GM15510 (cell line): ENCODE results near the gene STMP1.

Experiments
- POLR2A ChIP-seq: IDR thresholded peaks from 3 replicates; pipeline ENCODE4 v1.6.1; 2011; ENCODE audit warnings: borderline replicate concordance; ENCODE audit not compliant: insufficient read length; ENCODE audit errors: extremely low read depth

The STMP1 gene

DNA sequence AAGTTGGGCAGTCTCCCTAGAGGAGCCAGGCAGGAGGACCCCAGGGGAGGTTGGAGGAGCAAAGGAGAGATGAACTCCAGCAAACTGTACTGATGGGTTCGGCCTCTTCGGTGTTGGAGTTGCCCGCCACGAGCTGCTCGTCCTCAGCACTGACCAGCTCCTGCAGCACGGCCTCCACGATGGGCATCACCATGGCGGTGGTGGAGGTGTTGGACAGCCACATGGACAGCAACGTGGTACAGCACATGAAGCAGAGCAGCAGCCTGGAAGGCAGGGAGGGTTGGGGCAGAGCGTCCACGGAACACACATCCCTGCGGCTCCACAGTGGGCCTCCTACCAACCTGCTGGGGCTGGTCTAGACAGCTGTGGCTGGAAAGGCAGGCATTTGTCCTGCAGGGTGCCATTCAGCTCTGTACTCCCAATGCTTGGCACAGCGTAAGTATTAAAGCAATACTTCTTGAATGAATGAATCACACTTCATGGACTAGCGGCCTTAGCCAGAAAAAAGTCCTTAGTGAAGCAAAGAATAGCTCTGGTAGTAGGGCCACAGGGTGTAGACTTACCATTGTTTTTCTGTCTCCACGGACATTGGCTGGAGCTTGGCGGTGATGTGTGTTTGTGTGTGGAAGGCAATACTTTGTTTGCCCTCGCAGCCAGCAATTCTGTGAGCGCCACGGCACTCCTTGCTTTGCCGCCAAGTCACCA lies 43.9 kb downstream of the STMP1 start:
- TF ChIP-seq POLR2A = no peak

DNA sequence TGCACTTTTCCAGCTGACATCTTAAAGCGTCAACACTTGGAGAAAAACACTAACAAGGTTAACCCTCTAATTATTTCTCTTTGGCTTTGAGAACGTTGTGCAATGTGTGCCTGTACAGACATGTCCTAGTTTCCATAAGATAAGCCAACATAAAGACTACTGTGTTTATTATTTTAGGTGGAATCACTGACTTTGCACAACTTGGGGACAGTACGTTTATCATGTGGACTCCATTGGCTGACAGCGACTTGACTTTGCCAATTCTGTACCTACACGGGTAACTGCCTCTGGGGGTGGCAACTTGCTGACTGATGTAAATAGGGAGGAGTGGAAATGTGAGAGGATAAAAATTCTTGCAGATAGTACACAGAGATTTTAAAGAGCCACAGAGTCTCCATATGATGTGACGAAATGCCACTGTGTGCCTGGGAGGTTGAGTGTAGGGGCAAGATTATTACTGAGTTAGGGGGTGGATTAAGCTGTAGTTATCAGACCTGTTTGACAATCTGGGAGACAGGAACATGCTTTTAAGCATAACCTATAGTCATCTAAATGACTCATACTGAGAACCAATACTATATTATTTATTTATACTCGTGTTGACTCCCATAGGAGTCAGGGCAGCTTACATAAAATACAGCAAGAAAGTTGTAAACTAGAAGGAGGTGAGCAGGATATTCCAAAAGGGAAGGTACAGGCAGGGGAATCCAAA lies 44.7 kb downstream of the STMP1 start:
- no peak for TF ChIP-seq POLR2A

DNA sequence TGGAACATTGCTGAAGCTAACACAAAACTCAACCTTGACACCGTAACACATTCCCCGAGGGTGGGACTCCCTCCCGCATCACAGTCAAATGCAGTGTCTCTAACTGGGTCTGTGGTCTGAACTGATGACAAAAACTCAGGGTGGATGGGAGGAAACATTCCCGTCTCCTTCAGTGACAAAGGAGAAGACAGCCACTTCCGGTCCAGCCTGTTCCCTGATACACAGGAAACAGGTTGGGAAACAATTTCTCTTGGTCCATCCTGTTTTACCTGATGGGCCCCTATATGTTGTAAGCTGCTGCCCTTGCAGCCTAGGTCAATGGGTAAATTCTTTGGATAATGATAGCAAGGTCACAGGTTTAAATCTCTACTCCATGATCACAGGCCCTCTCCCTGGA lies 45.3 kb downstream of the STMP1 start:
- TF ChIP-seq POLR2A = no peak

DNA sequence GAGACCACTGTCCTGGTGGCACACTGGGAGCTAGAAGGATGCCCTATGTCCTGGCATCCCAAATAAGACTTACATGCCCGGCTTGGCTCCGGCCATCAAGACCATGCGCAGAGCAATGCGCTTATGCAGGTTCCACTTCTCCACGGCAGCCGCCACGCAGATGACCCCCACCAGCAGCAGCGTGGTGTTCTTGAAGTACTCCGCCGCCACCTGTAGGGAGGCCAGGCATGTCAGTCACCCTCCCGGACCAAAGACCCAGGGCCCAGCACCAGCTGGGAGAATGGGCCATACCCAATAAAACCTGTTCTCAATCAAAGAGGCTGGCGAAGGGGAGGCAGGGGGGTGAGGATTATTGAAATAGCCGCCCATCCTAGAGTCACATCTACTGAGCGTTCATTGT lies 45.7 kb downstream of the STMP1 start:
- TF ChIP-seq POLR2A = no peak

DNA sequence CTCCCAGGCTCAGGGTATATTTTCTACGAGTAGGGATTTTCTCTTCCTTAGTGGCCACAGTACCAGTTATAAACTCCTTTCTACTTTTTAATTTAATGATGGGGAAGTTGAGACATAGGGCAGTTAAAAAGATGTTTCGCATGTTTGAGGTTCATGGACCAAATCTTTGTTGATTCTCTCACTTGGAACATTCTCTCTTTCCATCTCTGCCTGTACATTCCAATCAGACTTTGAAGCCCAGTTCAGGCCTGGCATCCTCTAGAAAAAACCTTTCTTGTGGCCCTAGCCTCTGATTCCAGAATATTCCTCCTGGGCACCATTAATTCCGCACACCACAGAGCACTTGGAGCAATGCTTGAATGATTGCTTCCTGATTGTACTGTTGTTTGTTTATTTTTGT lies 47.2 kb downstream of the STMP1 start:
- no peak for TF ChIP-seq POLR2A

DNA sequence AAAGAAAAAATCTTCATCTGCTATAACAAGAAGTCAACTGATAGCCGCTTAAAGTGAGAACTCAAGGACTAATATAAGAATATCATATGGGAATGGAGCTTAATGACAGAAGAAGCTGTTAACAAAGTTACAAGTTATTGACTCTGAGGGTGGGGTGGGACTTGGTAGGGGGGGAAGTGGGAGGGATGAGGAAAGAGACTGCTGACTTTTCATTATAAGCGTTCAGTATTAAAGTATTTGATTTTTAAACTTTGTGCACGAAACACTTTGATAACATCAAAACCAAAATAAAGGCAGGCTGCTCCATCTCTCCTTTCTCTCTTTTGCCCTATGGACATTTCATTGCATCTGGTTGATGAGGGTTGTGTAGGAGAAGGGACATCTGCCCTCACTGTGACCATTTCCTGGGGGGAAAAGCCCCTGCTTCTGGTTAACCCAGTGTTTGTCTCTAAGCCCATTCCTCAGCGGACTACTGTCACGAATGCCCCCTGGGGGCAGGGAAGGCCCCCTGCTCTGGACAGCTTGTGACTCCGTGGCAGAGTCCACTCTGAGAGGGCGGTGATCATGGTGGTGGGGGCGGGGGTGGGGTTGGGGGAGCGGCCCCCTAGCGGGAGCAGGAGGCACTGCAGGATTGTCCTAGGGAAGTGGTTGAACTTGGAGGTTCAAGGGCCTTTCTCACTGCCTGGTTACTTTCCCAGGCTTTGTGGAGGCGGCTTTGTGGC lies 48.3 kb downstream of the STMP1 start:
- no peak for TF ChIP-seq POLR2A

DNA sequence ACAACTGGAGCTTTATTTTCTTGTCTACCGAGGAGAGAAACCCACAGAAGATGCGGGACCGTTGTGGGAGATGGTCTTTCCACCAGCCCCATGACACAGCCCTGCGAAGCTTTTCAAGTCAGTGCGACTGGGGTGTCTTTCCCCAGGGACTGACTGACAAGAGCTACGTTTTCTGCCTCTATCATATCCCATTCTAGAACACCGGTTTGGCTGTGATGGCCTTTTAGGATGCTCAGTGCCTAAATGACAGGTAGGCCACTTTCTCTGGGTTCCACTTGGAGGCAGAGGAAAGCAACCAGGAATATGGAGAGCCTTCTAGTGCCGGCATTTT lies 48.8 kb downstream of the STMP1 start:
- TF ChIP-seq POLR2A = no peak

DNA sequence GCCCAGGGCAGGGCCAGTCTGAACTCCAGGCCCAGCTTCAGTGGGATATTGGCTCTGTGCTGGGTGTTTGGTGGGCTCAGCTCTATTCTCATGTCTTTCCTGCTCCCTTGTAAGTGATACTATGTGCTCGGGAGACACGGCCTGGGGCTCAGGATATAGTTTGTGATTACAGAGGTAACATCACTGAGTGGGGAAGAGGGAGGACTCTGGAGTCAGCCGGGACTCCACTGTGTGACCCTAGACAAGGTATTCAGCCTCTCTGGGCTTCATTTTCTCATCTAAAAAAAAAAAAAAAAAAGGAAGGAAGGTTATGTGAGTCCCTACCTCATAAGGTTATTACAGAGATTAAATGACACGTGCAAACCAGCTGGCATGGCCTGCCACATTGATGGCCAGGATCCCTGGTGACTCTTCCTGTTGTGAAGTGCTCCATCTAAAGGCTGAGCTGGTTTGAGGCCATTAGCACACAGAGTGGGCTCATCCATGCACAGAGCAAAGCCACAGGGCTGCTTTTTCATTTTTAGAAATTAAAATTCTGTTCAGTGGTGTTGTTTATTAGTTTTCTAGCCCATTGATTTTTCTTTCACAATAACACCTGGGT lies 50.0 kb downstream of the STMP1 start:
- no peak for TF ChIP-seq POLR2A

DNA sequence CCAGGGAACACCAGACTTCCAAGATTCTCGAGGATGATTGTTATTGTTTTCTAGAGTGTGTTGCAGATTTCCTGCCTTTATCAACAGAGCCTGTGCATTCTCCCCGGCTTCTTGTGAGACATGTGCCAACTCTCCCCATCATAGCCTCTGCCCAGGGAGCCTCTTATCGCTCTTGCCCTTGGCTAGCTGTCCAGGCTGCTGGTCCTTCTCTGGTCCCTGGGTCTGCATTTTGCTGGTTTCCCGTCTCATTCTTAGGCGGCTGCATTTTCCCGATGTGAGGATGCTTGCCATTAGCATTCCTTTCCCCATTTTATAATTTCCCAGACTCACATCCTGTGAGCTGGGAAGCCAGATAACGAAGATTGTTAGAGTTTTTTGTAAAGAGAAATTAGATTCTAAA lies 50.5 kb downstream of the STMP1 start:
- TF ChIP-seq POLR2A = no peak

DNA sequence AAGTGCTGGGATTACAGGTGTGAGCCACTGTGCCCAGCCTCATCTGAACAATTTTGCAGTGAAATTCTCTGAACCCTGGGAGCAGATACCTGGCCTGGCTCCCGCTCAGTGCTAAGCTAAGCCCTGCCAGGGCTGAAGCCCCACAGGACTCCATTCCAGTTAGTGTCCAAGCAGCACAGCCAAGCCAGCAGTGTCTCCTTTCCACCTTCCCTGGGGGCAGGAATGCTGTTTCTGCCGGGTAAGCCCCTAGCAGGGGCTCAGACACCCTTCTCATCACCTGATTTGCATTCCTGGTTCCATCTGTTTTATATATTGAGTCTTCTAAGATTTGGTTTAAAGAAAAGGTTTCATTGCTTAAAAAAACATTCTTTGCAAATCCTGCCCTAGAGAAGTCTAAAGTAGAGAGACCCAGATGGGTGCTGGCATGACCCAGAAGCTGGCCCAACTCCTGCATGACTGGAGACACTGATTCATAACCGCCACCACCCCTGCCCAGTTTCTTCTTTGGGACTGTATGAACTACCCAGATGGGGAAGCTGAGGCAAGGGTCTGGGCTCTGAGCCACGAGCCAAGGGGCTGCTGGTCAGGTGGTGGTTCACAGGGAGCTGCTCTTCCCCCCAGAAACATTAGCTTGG lies 51.6 kb downstream of the STMP1 start:
- TF ChIP-seq POLR2A = no peak

DNA sequence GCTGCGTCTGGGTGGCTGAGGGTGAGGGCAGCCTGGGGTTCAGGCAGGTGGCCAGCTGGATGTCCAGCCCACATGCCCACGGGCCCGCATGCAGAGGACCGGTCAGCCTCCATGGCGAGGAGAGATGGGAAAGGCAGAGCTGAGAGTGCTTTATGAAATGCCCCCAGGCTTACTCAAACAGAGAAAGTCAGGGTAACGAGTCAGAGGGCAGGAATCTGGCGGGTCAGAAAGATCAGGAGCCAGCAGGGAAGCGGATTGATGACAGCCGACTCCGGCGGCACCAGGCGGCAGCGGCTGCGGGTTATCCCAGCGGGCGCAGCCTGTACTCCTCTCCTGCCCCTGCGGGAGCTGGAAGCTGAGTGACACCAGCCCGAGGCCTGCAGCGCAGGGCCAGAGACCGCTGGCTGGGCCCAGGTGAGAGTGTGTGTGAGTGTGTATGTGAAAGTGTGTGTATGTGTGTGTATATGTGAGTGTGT lies 52.3 kb downstream of the STMP1 start:
- no peak for TF ChIP-seq POLR2A

DNA sequence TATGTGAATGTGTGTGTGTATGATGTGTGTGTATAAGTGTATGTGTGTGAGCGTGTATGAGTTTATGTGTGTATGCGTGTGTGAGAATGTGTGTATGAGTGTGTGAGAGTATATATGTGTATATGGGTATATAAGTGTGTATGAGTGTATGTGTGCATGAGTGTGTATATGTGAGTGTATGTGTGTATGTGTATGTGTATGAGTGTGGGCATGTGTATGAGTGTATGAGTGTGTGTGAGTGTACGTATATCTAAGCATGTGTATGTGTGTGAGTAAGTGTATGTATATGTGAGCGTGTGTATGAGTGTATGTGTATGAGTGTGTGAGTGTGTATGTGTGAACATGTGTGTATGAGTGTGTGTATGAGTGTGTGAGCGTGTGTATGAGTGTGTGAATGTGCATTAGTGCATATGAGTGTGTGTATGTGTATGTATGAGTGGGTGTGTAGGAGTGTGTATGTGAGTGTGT lies 52.8 kb downstream of the STMP1 start:
- no peak for TF ChIP-seq POLR2A

DNA sequence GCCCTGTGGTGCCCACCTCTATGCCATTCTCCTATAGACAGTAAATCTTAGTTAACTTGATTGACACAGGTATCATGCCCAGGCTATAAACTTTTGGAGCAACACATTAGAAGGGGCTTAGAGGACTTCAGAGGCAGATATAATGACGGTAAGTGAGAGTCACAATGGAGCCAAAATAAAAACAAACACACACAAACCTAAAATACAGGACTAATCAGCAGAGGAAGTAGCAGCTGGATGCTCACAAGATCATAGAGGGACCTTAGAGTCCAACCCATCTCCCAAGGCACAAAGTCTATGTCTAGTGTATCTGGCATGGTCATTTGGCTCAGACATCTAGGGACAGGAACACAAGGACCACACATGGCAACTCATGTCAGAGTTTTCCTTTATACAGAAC lies 53.4 kb downstream of the STMP1 start:
- TF ChIP-seq POLR2A = no peak

DNA sequence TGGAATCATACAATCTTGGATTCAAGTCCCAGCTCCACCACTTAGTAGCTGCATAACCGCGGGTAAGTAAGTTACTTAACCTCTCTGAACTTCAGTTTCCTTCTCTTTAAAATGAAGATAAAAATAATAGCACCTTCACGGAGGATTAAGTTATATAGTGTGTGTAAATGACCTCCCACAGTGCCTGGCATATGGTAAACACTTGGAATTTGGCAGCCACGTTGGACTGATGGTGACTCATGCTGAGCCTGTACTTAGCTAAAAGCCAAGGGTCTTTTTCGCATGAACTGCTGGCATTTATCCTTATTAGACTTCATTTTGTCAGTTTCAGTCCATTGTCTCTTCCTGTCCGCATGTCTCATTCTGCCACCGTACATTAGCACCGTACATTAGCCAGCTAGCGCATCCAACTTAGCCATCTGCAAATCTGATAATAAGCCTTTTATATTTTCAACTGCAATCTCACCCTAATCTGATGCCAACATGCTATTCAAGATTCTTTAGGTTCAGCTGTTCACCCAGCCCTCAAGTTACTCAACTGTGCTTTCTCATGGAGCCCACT lies 54.4 kb downstream of the STMP1 start:
- no peak for TF ChIP-seq POLR2A
